PC-9 (cell line): ENCODE measurements around the gene SEMA3E.

Experiments
- EZH2 ChIP-seq: fragments of 200-600 bp; sonication (generic); IDR thresholded peaks from 2 replicates; pipeline ENCODE4 v1.8.0; 2017; ENCODE audit warnings: antibody characterized with exemption, low read depth
- TF ChIP-seq, protein P1 (sequence below): fragments of 200-600 bp; sonication (generic); conservative IDR thresholded peaks from 2 replicates; pipeline ENCODE4 v1.6.1; 2017; ENCODE audit warnings: mixed run types, antibody characterized with exemption, mild to moderate bottlenecking, moderate library complexity

DNA sequence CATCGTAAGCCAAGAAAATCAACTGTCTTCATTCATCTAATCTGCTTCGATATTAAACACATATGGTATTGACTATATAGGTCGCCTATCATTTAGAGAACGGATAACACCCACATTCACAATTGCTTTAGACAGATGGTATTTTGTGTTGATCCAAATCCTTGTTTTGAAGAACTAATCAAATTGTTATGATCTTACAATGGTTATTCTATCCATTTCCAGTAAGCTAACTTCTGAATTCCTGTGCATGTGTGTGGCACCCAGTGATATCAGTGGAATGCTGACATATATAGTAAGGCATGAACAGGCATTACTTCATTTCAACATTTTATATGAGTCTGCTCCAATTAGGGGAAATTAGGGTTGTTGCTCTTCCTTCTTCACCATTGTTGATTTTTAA is 98.8 kb downstream of the SEMA3E start:
- TF ChIP-seq, protein P1, sequence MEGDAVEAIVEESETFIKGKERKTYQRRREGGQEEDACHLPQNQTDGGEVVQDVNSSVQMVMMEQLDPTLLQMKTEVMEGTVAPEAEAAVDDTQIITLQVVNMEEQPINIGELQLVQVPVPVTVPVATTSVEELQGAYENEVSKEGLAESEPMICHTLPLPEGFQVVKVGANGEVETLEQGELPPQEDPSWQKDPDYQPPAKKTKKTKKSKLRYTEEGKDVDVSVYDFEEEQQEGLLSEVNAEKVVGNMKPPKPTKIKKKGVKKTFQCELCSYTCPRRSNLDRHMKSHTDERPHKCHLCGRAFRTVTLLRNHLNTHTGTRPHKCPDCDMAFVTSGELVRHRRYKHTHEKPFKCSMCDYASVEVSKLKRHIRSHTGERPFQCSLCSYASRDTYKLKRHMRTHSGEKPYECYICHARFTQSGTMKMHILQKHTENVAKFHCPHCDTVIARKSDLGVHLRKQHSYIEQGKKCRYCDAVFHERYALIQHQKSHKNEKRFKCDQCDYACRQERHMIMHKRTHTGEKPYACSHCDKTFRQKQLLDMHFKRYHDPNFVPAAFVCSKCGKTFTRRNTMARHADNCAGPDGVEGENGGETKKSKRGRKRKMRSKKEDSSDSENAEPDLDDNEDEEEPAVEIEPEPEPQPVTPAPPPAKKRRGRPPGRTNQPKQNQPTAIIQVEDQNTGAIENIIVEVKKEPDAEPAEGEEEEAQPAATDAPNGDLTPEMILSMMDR, result no peak
- no peak for TF ChIP-seq EZH2
